Fibroblast of skin of left biceps (primary cell): Measurements from ENCODE around the gene TPPP3.

Experiments used
- DNase-seq, 2 experiments: peaks; one replicate each; pipeline ENCODE4 v3.0.0-alpha.2; 2013; ENCODE audit warnings: low read depth in 2 of 2

The TPPP3 gene

DNA sequence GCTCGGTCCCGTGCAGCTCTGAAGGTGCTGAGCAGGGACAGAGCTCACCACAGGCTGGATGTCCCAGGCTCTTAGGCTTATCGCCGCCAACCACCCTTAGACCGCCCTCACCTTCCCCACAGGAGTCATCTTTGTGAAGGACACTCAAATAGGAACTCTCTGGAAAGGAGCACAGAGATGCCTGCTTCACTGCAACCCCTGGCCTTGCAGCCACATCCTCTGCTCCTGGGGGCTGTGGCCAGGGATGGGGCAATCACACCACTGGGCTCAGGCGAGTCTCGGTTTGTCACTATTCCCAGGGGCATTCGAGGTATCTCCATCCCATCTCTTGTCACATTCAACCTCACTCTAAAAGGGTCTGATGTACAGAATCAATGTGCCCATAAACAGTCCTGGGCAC, 12.0 kb upstream of the TPPP3 start:
- no peak for DNase-seq

DNA sequence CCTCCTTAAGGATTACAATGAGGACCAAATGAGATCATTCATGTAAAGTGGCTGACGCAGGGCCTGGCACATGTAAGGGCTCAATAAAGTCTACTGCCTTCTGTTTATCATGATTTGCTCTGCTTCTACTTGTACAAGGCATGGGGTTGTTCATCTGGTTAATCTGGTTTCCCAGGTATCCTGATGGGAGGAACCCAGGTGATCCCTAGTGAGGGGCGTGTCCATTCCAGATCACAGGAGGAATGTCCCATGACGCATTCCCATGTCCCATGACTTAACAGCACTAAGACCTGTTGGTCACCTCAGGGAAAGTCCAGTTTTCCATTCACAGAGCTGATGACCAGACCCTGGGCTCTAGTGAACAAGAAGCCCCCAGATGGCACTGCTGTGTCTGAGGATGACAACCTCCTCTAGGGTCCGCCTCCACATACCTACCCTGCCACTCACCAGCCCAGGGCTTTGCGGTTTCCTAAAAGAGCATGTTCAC, 11.5 kb upstream of the TPPP3 start:
- no peak for DNase-seq

DNA sequence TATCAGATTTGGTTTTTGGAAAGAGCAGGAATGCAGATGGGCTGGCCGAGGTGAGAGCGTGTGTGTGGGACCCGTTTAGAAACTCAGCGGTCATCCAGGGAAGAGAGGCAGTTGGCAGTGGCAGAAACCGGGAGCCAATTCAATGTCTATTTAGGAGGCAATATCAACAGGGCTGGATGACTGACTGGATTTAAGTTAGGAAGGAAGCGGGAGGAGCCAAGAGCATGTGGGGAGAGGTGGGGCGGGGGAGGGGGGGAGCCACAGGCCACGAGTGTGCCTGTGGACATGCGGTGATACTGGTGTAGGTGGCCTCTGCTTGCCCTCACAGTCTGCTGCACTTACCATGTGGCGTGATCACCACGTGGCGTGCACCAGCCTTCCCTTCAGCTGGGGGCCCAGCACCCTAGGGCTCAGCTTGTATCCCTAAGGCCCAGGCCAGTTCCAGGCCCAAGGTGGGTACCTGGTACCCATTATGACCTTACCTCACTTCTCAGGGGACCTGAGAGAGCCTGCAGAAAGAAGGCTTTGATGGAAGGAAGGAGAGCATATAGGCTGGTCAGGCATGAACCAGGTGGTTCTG, 10.8 kb upstream of the TPPP3 start:
- DNase-seq: no peak

DNA sequence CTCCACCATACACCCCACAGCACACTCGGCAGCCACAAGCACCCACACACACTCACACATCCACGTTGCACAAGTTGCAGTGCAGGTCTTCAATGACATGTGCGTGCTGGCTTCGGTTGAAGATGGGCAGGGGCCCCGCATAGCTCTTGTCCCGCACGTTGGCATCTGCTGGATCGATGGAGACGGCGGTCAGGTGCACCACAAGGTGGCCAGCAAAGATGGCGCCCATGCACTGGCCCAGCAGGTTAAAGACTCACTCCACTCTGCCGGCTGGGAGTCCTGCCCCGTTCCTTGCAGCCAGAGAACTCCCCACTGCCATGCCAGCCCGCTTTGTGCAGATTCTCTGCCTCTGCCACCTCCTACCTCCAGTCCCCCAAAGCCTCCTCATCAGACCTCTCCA, 7.6 kb upstream of the TPPP3 start:
- no peak for DNase-seq

DNA sequence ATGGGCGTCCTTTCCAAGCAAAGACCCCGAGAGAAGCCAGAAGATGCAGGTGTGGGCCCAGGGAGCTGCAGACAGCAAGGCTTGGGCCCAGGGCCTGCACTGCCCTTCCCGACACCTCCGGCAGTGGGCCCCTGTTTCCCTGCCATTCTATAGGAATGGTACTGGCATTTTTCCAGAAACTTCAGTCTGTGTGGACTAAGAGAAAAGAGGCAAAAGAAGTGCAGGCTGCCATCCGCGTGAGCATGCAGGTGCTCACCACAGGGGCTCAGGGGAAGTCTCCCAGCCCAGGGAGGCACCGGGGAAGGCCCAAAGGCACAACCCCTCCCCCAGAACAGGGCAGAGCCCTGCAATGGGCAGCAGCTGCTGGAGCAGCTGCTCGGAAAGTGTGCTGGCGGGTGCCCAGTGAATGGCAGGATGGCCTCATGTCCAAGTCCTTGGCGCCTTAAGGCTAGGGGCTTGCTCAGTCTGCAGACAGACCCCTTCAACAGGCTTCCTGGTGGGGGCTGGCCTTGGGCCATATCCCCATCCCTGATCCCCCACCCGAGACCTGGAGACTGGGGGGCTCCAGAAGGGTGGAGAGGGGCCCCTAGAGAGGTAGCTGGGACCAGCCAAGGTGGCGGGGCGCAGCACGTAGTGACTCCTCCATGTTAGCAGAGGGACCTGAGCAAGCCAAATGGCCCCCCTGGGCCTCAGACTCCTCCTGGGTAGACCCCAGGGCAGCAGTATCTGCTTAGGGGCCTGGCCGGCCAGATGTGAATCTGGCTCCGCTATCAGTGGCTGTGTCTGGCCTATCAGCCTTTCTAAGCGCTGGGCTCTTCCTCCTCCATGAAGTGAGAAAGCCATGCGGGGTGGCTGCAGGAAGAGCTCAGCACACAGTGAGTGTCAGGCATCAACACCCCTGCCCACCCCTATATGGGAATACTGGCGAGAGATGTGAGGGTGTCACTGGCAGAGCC, 6.7 kb upstream of the TPPP3 start:
- no peak for DNase-seq

DNA sequence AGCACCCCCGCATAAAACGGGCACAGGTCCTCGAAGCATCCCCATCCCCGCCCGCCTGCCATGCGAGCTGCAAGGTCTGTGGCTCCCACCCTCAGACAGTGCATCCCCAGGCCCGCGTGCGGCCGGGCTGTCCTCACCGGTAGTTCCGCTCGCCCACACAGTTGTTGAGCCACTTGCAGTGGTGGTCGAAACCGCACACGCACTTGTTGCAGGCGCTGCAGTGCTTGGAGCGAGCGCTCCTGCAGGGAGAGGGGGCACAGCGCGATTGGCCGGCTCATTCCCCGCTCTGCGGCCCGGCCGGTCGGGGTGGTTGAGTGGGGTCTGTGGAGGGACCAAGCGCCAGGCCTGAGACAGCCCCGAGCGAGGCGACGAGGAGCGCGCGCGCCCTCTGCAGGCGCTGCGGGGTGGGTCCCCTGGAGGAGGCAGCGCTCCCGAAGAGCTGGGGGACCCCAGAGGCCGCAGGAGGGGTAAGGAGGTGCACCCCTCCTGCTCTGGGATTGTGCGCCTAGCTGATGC, 6.0 kb upstream of the TPPP3 start:
- no peak for DNase-seq

DNA sequence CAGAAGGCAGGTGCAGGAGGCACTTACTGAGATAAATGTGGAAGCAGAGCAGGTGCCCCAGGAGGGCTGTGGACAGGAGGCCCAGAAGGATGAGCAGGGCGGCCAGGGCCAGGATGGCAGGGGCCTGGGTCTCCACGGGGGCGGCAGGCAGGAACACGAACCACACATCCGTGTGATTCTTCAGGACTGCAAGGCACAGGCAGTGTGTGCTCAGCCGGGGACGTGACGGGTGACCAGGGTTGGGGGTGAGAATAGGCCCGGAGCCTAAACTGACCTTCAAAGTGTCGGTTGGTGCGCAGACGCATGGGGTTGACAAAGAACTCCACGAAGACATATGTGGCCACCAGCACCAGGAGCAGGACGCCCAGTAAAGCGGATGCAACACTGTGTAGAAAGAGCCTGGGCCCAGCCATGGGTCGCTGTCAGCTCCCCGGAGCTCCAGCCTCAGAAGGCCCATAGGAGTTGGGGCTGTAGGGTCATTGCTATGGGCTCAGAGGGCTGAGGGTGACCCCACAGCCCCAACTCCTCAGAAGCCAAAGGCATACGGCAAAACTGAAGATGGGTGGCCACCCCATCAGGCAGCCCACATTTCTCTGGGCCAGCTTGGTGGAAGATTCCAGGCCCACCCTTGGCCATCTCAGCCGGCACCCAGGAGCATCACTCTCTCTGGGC, 5.4 kb upstream of the TPPP3 start:
- DNase-seq: no peak

DNA sequence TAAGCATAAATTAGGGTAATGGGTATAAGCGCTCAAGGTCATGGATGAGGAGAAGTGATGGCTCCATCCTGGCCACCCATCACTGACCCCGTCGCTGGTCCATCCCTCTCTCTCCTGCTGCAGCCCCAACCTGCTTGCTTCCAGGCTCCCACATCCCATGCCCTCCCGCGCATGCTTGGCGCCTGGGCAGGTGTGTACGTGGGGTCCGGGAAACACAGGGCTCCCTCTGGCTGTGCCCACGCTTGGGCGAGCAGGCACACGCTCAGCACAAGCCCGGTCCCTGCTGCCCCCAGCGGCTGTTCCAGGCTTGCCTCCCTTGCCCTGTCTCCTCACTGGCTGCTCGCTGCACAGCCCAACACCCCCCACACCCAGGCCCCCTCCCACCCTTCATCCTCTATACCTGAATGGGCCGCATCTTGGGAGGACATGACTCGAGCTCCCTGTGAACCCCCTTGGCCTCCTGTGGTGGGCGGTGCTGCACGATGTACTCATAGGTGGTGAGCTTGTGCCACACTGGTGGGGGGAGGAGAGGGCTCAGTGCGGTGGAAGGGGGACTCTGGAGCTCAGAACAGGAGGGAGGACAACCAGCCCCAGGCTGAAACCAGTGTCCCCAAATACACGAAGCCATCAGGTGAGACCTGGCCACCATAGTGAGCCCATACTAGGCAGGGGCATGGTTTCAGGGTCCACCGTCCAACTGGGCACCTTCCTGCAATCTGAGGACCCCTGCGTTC, 4.7 kb upstream of the TPPP3 start:
- no peak for DNase-seq

DNA sequence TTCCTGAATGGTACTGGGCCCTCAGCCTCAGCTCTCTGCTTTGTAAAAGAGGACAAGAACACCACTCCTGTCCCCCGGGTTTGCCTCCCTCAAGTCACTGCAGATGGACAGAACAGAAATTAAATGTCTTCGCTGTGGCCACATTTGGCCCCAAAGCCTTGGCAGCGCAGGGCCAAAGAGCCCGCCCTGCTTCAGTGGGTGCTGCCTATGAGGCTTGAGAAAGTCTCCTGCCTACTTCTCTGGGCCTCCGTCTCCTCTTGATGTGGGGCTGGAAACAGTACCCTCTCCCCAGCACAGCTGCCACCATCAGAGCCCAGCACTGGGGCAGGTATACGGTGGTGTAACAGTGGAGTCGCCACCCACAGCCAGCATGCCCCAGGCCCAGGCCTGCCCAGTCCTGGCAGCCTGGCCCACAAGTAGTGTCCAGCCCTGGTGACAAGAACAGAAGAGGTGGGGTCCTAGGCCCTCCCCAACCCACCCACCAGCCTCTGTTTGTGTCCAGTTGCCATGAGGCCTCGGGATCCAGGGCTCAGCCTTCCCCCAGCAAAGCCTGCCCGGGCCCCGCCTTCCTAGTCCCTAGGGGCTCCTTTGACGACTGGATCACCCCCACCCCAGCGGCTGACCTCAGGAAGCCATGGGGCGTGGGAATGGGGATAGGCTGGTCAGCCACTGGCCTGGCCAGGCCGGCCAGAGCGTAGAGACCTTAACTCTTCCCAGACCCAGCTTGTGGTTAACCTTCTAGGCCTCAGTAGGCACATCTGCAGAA, 3.9 kb upstream of the TPPP3 start:
- DNase-seq: no peak

DNA sequence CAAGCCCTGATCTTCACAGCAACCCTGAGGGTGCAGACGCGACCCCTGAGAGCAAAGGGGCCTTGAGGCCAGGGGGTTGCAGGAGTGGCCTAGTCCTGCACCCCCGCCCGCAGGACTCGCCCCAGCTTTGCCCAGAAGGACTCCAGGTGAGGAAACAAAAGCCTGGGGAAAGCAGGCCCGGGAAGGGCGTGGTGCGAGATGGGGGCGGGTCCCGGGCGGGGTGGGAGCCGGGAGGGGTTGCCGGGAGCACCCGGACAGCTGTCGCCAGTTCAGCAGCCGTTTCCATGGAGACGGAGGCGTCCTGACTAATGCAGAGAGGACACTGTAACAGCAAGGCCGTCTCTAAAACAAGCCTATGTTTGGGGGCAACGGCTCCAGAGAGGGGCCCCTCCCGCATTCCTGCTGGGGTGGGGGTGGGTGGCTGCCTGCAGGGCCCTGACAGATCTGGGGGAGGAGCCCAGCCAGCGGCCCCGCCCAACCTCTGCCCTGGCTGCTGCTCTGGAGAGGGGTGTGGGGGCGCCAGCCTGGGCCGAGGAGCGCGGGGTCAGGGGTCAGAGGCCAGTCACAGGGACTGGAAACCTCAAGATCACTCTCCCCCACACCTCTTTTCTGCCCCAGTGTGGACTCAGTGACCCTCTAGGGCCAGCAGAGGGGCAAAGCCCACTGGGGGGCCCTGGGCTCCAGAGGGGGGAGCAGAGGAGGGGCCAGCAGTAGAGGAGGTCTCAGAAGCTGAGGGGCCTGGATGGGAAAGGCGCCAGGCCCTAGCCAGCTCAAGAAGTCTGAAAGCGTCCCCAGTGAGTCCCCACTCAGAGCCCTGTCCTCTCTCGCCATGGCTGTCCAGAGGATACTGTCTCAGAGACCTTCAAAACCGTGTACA, 3.1 kb upstream of the TPPP3 start:
- no peak for DNase-seq

DNA sequence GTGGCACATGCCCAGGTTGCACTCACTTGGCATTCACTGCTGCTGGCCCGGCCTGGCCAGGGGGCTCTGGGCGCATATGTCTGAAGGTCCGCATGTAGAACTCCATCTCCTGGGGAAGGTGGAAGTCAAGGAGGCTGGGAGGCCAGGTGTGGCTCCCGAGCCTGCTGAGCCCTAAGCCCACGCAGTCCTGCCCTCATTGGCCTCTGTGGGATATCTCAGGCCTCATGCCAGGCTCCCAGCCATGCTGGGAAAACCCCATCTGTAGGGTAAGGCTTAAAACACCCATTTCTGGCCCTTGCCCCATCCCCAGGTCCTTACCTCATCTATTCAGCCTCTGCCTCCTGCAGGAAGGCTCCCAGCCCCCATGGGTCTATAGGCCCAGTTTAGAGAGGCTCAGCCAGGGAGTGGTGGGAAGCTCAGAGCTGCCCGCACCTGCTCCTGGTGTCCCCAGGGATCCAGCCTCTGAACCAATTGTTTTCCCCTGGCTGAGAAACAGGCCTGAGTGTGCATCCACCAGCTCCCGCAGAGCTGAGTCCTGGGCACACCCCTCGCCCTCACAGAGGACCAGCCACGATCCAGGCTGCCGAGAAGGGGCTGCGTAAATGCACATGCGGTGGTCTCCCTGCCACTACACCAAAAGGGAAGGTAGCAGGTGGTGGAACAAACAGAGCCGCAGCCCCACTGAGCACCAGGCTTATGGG, 2.3 kb upstream of the TPPP3 start:
- no peak for DNase-seq

DNA sequence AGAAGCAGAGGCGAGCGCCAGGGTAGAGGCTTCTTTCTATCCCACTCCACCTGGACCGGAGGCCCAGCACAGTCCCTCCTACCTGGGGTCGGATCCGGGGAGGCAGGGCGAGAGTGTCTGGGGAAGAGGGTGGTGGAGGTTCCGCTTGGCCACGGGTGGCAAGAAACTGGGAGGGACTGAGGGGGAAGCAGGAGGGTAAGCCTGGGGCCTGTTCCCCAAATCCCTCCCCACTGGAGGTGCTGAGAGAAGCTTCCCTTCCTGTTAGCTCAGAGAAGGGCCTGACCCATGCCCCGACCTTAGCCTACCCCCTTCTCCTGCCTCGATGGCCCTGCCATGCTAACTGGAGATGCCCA, 1.8 kb upstream of the TPPP3 start:
- no peak for DNase-seq

DNA sequence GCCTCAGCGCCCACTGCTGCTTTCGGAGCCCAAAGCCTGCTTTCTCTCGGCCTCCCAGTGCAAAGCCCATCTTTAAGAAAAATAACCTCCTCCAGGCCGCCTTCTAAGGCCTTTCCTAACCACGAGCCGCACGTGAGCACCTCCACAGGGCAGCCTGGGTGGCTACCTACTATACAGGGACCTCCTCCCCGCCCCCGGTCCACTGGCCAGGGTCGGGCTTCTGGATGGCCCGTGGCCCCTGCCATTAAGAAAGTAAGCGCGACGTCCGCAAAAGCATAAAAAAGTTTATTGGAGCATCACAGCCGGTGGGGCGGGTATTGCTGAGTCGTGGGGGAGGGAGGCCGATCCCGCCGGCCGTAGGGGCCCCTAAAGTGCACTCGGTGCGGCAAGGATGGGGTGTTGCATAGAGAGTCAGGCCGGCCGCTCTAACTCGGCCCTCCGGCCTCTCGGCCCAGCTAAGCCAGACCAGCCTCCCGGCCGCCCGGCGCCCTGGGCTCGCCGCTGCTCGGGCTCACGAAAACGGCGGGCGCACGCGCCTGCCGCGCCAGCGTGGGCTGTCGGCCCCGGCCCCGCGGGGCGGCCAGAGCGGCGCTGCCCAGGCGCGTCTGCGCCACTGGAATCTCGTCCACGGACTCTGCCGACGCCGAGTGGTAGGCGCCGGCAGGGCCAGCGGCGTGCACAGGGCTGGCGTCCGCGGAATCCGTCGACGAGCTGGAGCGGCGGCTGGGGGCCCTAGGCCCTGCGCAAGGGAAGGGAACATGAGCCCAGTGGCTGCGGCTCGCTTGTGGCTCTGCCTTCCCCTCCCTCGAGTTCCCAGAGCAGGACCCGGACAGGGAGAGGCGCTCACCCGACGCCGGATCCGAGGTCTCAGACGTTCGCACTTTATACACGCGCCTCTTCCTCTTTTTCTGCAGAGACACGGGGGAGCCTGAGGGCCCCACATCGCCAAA, 1.1 kb upstream of the TPPP3 start:
- no peak for DNase-seq

DNA sequence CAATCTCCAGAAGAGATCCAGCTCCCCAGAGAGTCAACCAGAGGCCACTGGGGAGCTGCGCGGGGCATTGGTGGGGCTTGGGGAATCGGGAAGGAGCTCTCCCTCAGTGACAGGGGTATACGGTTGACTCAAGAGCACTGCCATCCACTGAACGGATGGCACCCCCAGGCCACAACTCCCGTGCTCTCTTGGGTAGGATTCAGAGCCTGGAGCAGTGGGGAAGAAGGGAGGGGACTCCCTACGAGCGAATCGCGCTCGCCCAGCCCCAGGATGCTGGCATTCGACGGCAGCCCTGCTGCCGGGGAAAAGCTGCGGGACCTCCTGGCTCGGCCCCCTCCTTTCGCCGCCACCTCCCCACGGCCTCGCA, 473 bp upstream of the TPPP3 start:
- no peak for DNase-seq

DNA sequence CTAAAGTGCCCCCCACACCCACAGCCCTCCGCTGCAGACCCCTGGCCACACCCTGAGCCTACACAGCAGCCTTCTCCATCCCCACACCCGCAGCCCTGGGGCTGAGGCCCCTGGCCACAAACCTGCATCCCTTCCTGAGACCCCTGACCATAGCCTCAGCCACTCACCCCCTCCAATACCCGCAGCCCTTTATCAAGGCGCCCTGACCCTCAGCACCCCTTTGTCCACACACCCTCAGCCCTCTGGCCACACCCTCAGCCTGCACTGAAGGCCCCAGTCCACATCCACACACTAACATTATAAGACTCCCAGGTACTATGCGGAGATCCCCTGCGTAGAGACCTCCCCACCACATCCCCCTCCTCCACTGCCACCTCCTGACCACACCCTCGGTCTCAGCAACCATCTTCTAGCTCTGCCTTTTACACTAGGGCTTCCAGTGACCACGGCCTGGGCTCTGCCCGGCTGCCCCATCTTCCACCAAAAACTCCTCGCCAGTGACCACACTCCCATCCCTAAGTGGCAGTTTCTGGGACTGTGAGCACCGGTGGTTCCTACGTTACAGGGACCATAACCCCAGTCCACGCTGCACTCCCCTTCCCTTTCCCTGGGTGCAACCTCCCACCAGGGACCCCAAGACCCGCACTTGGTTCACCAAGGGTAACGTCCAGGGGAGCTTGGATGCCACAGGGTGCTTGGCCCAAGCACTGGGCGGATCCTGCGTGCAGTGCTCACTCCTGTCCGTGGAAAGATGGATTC, 818 bp downstream of the TPPP3 start:
- no peak for DNase-seq

DNA sequence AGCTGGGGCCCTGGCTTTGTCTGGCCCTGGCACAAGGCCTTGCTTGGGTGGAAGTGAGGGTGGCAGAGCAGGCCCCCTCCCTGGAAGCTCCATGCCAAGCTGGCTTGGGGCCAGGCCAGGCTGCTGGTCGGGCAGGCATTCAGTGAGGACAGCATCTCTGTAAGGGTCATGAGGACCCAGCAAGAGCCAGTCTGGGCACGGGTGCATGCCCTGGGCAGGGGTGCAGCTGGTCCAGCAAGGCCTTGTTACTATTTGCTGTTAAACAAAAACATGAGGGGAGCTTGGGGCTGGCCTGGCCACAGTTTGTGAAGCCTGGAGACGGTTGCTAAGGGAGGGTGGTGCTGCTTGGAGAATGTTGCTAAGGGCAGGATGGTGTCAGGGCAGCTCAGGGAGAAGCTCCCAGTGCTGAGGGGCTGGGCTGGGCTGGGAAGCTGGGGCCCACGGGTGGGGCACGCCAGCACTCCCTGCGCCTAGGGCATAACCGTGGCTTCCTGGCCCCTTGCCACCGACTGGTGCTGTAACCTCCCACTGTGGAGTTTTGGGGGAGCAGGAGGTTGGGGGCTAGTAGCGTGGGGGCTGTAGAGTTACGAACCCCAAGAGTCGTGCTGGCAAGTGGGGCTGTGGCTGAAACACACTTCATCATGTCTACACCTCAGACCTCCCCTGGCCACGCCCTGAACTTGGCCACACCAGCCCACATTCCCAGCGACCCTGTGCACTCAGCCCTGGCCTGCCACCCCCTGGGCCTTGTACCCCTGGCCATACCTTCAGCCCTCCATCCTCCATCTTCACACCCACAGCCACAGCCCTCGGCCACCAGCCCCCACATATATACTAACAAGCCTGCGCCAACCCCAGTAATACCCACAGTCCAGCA, 1.6 kb downstream of the TPPP3 start:
- no peak for DNase-seq
